Inflammatory macrophage (primary cell): ENCODE measurements around the gene DENND4A.
"Not testable (repeated sequence)": the region's sequence is repeated elsewhere in the genome, so short reads cannot be mapped to it uniquely, and the experiment has no call there.

Source experiments
- DNase-seq, 2 donors: peaks; one replicate each; pipeline ENCODE4 v3.0.0-alpha.2; 2020 to 2022

Gene DENND4A

GRCh38 chr15:65751431-65751830 is 40.7 kb downstream of the DENND4A start:
- DNase-seq: no peak

- no peak for DNase-seq
Observed at GRCh38 chr15:65747265-65747664, 44.8 kb downstream of the DENND4A start.

GRCh38 chr15:65743637-65744252 is 48.3 kb downstream of the DENND4A start:
- no peak for DNase-seq

- no peak for DNase-seq
Observed at GRCh38 chr15:65740148-65740547, 51.9 kb downstream of the DENND4A start.

GRCh38 chr15:65738649-65739048 is 53.4 kb downstream of the DENND4A start:
- peak in 1 of 2 donors; percentile 18 for DNase-seq

- DNase-seq: not testable (repeated sequence)
Observed at GRCh38 chr15:65733599-65733998, 58.5 kb downstream of the DENND4A start.

GRCh38 chr15:65732698-65733097 is 59.4 kb downstream of the DENND4A start:
- no peak for DNase-seq

- DNase-seq: no peak
Observed at GRCh38 chr15:65731926-65732325, 60.2 kb downstream of the DENND4A start.

- DNase-seq: peak in 1 of 2 donors; percentile 40
Observed at GRCh38 chr15:65730549-65731172, 61.4 kb downstream of the DENND4A start.

GRCh38 chr15:65724464-65725215 is 67.5 kb downstream of the DENND4A start:
- no peak for DNase-seq

- no peak for DNase-seq
Observed at GRCh38 chr15:65723876-65724275, 68.2 kb downstream of the DENND4A start.

- no peak for DNase-seq
Observed at GRCh38 chr15:65722191-65722590, 69.9 kb downstream of the DENND4A start.

- no peak for DNase-seq
Observed at GRCh38 chr15:65712415-65712814, 79.7 kb downstream of the DENND4A start.

GRCh38 chr15:65695081-65695480 is 97.0 kb downstream of the DENND4A start:
- DNase-seq: no peak

- no peak for DNase-seq
Observed at GRCh38 chr15:65690778-65691177, 101.3 kb downstream of the DENND4A start.

- DNase-seq: no peak
Observed at GRCh38 chr15:65690173-65690572, 101.9 kb downstream of the DENND4A start.

GRCh38 chr15:65688462-65688861 is 103.6 kb downstream of the DENND4A start:
- DNase-seq: no peak

- DNase-seq: no peak
Observed at GRCh38 chr15:65682404-65682911, 109.6 kb downstream of the DENND4A start.

GRCh38 chr15:65680544-65680943 is 111.5 kb downstream of the DENND4A start:
- no peak for DNase-seq

GRCh38 chr15:65676123-65676522 is 116.0 kb downstream of the DENND4A start:
- DNase-seq: no peak

GRCh38 chr15:65675551-65675950 is 116.5 kb downstream of the DENND4A start:
- DNase-seq: no peak

- no peak for DNase-seq
Observed at GRCh38 chr15:65666257-65666656, 125.8 kb downstream of the DENND4A start.

- no peak for DNase-seq
Observed at GRCh38 chr15:65663521-65663920, 128.6 kb downstream of the DENND4A start.

GRCh38 chr15:65660927-65661326 is 131.2 kb downstream of the DENND4A start:
- peak; percentile 28 to 72 for DNase-seq
